MV-4-11 (cell line): ENCODE data around the gene QPCTL.
"Not testable (repeated sequence)": the region's sequence is repeated elsewhere in the genome, so short reads cannot be mapped to it uniquely, and the experiment has no call there.

Experiments used
- DNase-seq: peaks from one replicate; lab custom pipeline; 2025; lab: John Stamatoyannopoulos, UW

QPCTL gene

GRCh38 chr19:45717131-45717982, 24.9 kb downstream of the QPCTL start:
- DNase-seq, result peak; percentile 100

GRCh38 chr19:45717983-45718650, 25.7 kb downstream of the QPCTL start:
- DNase-seq, result no peak

GRCh38 chr19:45720065-45720464, 27.6 kb downstream of the QPCTL start:
- DNase-seq, result not testable (repeated sequence)

- DNase-seq, result not testable (repeated sequence)
Measured at GRCh38 chr19:45728683-45729082, 36.2 kb downstream of the QPCTL start.

GRCh38 chr19:45729800-45730290, 37.4 kb downstream of the QPCTL start:
- no peak for DNase-seq

- peak; percentile 99 for DNase-seq
Measured at GRCh38 chr19:45730368-45731288, 38.2 kb downstream of the QPCTL start, which contains the start of gene FBXO46. Gene FBXO46 (minus strand): TSS chr19:45730896. CDS start chr19:45713495, 17,401 bp downstream.

- no peak for DNase-seq
Measured at GRCh38 chr19:45733160-45733810, 40.8 kb downstream of the QPCTL start, which contains the start of gene MEIOSIN. Gene MEIOSIN (plus strand): TSS chr19:45733439. CDS start chr19:45735377, 1,938 bp downstream.

- DNase-seq, result peak; percentile 89
Measured at GRCh38 chr19:45739498-45740439, 47.3 kb downstream of the QPCTL start.

- no peak for DNase-seq
Measured at GRCh38 chr19:45742969-45743368, 50.5 kb downstream of the QPCTL start.

- no peak for DNase-seq
Measured at GRCh38 chr19:45745606-45746005, 53.1 kb downstream of the QPCTL start.

- no peak for DNase-seq
Measured at GRCh38 chr19:45746866-45747265, 54.4 kb downstream of the QPCTL start.

- DNase-seq, result no peak
Measured at GRCh38 chr19:45747513-45747912, 55.0 kb downstream of the QPCTL start.

- not testable (repeated sequence) for DNase-seq
Measured at GRCh38 chr19:45751483-45751882, 59.0 kb downstream of the QPCTL start.

- DNase-seq, result peak; percentile 52
Measured at GRCh38 chr19:45752639-45753038, 60.2 kb downstream of the QPCTL start.

- no peak for DNase-seq
Measured at GRCh38 chr19:45753548-45753947, 61.1 kb downstream of the QPCTL start.
